Liver (tissue), 3 donors: ENCODE data around the gene KCNMB2.

Source experiments
- ATF3 ChIP-seq: IDR thresholded peaks from 2 replicates; pipeline ENCODE4 v1.6.1; 2016; ENCODE audit warnings: antibody characterized with exemption
- CTCF ChIP-seq: fragments of 150-350 bp; IDR thresholded peaks from 2 replicates; pipeline ENCODE4 v1.5.1; 2017; ENCODE audit warnings: improper control_type of control experiment, low read depth, low read length; ENCODE audit not compliant: missing input control
- GABPA ChIP-seq, 2 donors: IDR thresholded peaks in 1 of 2; conservative IDR thresholded peaks in 1 of 2; 2 replicates each; pipeline ENCODE4 v1.6.1; 2016; ENCODE audit warnings: antibody characterized with exemption in 2 of 2, mild to moderate bottlenecking in 1 of 2, moderate library complexity in 1 of 2
- HNF4A ChIP-seq, 2 donors: conservative IDR thresholded peaks; 2 replicates each; pipeline ENCODE4 v1.6.1; 2016; ENCODE audit warnings: antibody characterized with exemption in 2 of 2, mild to moderate bottlenecking in 2 of 2
- NR2F2 ChIP-seq: IDR thresholded peaks from 2 replicates; pipeline ENCODE4 v1.6.1; 2016; ENCODE audit warnings: antibody characterized with exemption
- RAD21 ChIP-seq, 2 donors: IDR thresholded peaks; 2 replicates each; pipeline ENCODE4 v1.6.1; 2016; ENCODE audit warnings: antibody characterized with exemption in 2 of 2, mild to moderate bottlenecking in 2 of 2
- REST ChIP-seq: IDR thresholded peaks from 2 replicates; pipeline ENCODE4 v1.6.1; 2016; ENCODE audit warnings: antibody characterized with exemption, mild to moderate bottlenecking
- SP1 ChIP-seq: IDR thresholded peaks from 2 replicates; pipeline ENCODE4 v1.6.1; 2018; ENCODE audit warnings: antibody characterized with exemption, mild to moderate bottlenecking
- TAF1 ChIP-seq: conservative IDR thresholded peaks from 2 replicates; pipeline ENCODE4 v1.6.1; 2016; ENCODE audit warnings: antibody characterized with exemption, mild to moderate bottlenecking
- ZBTB33 ChIP-seq: IDR thresholded peaks from 2 replicates; pipeline ENCODE4 v1.6.1; 2016; ENCODE audit warnings: antibody characterized with exemption
- TF ChIP-seq, protein P1 (sequence below): IDR thresholded peaks from 2 replicates; pipeline ENCODE4 v1.6.1; 2016; ENCODE audit warnings: antibody characterized with exemption
- donor health status: healthy.
- donor health status: healthy.

- TF ChIP-seq CTCF (no peak), RAD21 (IDR thresholded peaks at IDR 0.05) (no peak), REST (no peak), TAF1 (no peak), NR2F2 (no peak), GABPA (IDR thresholded peaks at IDR 0.05 in 1 of 2, conservative IDR thresholded peaks at IDR 0.05 in 1 of 2) (no peak), ZBTB33 (no peak), ATF3 (no peak), SP1 (no peak), HNF4A (conservative IDR thresholded peaks at IDR 0.05) (no peak)
- TF ChIP-seq, protein P1, sequence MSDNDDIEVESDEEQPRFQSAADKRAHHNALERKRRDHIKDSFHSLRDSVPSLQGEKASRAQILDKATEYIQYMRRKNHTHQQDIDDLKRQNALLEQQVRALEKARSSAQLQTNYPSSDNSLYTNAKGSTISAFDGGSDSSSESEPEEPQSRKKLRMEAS = no peak
Observed at GRCh38 chr3:178507507-178508442, 28.5 kb upstream of the KCNMB2 start.
